BLaER1 (cell line): Measurements from ENCODE around the gene ATN1.
"Not testable (repeated sequence)": the region's sequence is repeated elsewhere in the genome, so short reads cannot be mapped to it uniquely, and the experiment has no call there.

ENCODE experiments used
- H3K27ac ChIP-seq: shearing (Covaris generic); formaldehyde crosslinking; 2 replicates; pipeline ENCODE4 v1.8.1; 2022
- H3K27me3 ChIP-seq: shearing (Covaris generic); formaldehyde crosslinking; 2 replicates; pipeline ENCODE4 v1.8.1; 2022
- H3K36me3 ChIP-seq: shearing (Covaris generic); formaldehyde crosslinking; 2 replicates; pipeline ENCODE4 v1.8.1; 2022
- H3K4me1 ChIP-seq: shearing (Covaris generic); formaldehyde crosslinking; 2 replicates; pipeline ENCODE4 v1.8.1; 2022
- H3K4me2 ChIP-seq: shearing (Covaris generic); formaldehyde crosslinking; 2 replicates; pipeline ENCODE4 v1.8.1; 2022
- H3K4me3 ChIP-seq: shearing (Covaris generic); formaldehyde crosslinking; 2 replicates; pipeline ENCODE4 v1.8.1; 2022
- H3K9ac ChIP-seq: shearing (Covaris generic); formaldehyde crosslinking; 2 replicates; pipeline ENCODE4 v1.8.1; 2022
- H3K9me3 ChIP-seq: shearing (Covaris generic); formaldehyde crosslinking; 2 replicates; pipeline ENCODE4 v1.8.1; 2022
- H4K20me1 ChIP-seq: shearing (Covaris generic); formaldehyde crosslinking; 2 replicates; pipeline ENCODE4 v1.8.1; 2022
- Cebpa-rat ChIP-seq: shearing (Covaris generic); IDR thresholded peaks from 2 replicates; pipeline ENCODE4 v1.8.1; 2022

The ATN1 gene

DNA sequence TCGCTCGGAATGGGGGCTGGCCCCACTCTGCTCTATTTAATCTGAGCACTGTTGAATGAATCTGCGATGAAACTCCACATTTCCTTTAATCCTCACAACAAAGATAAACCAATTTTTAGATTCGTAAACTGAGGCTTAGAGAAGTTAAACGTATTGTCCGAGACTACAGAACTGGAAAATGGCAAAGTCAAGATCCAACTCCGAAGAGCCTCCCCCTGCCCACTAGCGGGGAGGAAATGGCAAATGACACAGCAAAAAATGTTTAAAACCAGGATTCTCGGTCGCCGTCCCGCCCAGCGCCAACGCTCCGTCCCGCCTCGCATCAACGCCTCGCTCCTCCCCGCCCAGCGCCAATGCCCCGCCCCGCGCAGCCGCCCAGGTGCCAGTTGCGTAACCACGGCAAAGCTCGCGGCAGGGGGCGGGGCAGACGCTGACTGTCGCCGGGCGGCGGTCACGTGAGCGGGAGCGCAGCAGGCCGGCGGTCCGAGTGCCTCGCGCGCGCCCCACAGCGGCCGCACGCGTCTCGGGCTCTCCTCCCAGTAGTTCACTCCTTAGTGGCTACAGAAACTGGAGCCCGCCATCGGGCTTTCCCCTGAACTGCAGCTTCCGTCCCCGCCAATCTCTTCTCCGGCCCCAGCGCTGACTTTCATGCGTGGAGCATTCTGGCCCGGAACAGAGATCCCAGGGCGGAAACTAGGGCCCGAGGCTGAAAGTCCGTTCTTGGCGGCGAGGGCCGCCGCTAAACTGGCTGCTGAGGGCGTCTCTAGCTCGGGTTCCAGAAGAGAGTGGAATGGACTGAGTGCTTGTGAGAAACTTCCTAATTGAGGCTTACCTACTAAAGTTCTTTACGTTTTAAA lies 36.7 kb upstream of the ATN1 start:
- Histone ChIP-seq H3K36me3 (peaks cover 5% of the 10 kb centered on the region; the same call in 1 of the 2 replicates), H3K9me3 (no peaks in the 10 kb centered on the region), H3K27me3 (no peaks in the 10 kb centered on the region), H3K4me3 (peak overlapping the region; percentile 68), H3K4me2 (peak overlapping the region; percentile 95), H3K27ac (peak overlapping the region; percentile 94), H4K20me1 (no peaks in the 10 kb centered on the region), H3K9ac (peak overlapping the region; percentile 90), H3K4me1 (peaks cover 20% of the 10 kb centered on the region)
- TF ChIP-seq Cebpa-rat: peak; percentile 100

DNA sequence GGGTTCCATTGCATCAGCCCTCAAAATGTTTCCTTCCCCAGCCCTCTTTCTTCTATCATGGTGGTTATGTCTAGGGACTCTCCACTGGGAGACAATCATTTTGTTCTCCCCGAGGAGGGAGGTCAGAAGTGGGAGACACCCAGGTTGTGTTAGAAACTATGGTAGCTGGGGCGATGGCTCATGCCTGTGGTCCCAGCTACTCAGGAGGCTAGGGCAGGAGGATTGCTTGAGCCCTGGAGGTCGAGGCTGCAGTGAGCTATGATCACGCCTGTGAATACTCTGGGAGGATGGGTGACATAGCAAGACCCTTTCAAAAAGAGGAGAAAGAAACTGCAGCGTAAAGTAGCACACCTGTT lies 36.1 kb upstream of the ATN1 start:
- peaks cover 5% of the 10 kb centered on the region; the same call in 1 of the 2 replicates for H3K36me3 ChIP-seq
- H3K27ac ChIP-seq: peak overlapping the region; percentile 94
- TF ChIP-seq Cebpa-rat: no peak
- H3K27me3 ChIP-seq: no peaks in the 10 kb centered on the region
- peak overlapping the region; percentile 68 for H3K4me3 ChIP-seq
- peak overlapping the region; percentile 90 for H3K9ac ChIP-seq
- H4K20me1 ChIP-seq: no peaks in the 10 kb centered on the region
- peak overlapping the region; percentile 95 for H3K4me2 ChIP-seq
- peaks cover 20% of the 10 kb centered on the region for H3K4me1 ChIP-seq
- H3K9me3 ChIP-seq: no peaks in the 10 kb centered on the region

DNA sequence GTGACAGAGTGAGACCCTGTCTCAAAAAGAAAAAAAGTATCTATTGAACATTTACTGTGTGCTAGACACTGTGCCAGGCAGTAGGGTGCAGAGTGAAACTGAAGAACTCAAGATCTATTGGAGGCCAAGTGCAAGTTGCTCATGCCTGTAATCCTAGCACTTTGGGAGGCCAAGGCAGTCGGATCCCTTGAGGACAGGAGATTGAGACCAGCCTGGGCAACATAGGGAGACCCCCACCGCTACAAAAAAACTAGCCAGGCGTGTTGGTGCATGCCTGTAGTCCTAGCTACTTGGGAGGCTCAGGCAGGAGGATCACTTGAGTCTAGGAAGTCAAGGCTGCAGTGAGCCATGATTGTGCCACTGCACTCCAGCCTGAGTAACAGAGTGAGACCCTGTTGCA lies 35.1 kb upstream of the ATN1 start:
- H3K9me3 ChIP-seq, H3K36me3 ChIP-seq, H3K9ac ChIP-seq, H3K4me2 ChIP-seq, H3K27ac ChIP-seq, H3K27me3 ChIP-seq, H4K20me1 ChIP-seq, H3K4me3 ChIP-seq: not testable (repeated sequence)
- H3K4me1 ChIP-seq: peaks cover 20% of the 10 kb centered on the region

DNA sequence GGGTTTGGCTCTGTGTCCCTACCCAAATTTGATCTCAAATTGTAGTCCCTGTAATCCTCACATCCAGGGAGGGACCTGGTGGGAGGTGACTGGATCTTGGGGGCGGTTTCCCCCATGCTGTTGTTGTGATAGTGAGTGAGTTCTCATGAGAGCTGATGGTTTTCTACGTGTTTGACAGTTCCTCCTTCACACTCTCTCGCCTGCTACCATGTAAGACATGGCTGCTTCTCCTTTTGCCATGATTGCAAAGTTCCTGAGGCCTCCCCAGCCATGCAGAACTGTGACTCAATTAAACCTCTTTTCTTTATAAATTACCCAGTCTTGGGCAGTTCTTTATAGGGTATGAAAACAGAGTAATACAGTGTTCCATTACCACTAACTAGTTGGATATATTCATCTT lies 33.4 kb upstream of the ATN1 start:
- Histone ChIP-seq H3K4me3 (no peak overlapping the region), H3K27ac (no peak overlapping the region), H3K9ac (no peak overlapping the region), H3K4me1 (peaks cover 20% of the 10 kb centered on the region), H4K20me1 (no peaks in the 10 kb centered on the region), H3K4me2 (no peak overlapping the region), H3K27me3 (no peaks in the 10 kb centered on the region), H3K9me3 (no peaks in the 10 kb centered on the region), H3K36me3 (no peaks in the 10 kb centered on the region)
- no peak for TF ChIP-seq Cebpa-rat

DNA sequence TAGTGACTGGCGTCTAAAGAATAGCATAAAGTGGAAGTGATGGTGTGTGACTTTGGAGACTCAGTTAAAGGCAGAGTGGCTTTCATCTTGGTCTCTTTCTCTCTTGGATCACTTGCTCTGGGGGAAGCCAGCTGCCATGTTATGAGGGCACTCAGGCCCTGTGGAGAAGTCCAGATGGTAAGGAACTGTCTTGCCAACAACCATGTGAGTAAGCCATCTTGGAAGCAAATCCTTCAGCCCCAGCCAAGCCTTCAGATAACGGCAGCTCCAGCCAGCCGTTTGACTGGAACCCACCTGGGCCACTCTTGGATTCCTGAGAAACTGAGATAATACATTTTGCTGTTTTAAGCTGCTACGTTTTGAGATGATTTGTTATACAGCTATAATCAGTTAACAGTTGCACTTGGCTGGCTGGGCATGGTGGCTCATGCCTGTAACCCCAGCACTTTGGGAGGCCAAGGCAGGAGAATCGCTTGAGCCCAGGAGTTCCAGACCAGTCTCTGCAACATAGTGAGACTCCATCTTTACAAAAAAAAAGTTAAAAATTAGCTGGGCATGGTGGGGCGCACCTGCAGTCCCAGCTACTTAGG lies 30.8 kb upstream of the ATN1 start:
- H3K4me3 ChIP-seq: no peak overlapping the region
- H3K4me2 ChIP-seq: no peak overlapping the region
- no peaks in the 10 kb centered on the region for H3K27me3 ChIP-seq
- H3K4me1 ChIP-seq: peaks cover 10% of the 10 kb centered on the region
- H3K36me3 ChIP-seq: no peaks in the 10 kb centered on the region
- H3K9ac ChIP-seq: no peak overlapping the region
- no peaks in the 10 kb centered on the region for H3K9me3 ChIP-seq
- no peaks in the 10 kb centered on the region for H4K20me1 ChIP-seq
- TF ChIP-seq Cebpa-rat: no peak
- no peak overlapping the region for H3K27ac ChIP-seq

DNA sequence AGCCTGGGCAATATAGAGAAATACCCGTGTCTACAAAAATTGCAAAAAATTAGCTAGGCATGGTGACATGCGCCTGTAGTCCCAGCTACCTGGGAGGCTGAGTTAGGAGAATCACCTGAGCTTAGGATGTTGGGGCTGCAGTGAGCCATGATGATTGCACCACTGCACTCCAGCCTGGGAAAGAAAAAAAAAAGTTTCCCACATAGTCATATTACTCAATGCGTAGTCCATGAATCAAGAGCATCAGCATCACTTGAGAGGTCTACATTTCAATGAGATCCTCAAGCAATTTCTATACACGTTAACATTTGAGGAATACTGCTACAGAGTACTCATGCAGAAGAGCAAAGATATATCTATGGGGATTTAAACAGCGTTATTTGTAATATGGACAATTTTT lies 28.3 kb upstream of the ATN1 start:
- Histone ChIP-seq H3K9me3 (no peaks in the 10 kb centered on the region), H3K36me3 (no peaks in the 10 kb centered on the region), H3K9ac (no peak overlapping the region), H3K27me3 (no peaks in the 10 kb centered on the region), H3K4me1 (peaks cover 17% of the 10 kb centered on the region), H3K27ac (no peak overlapping the region), H3K4me3 (no peak overlapping the region), H4K20me1 (no peaks in the 10 kb centered on the region), H3K4me2 (no peak overlapping the region)
- TF ChIP-seq Cebpa-rat: no peak

DNA sequence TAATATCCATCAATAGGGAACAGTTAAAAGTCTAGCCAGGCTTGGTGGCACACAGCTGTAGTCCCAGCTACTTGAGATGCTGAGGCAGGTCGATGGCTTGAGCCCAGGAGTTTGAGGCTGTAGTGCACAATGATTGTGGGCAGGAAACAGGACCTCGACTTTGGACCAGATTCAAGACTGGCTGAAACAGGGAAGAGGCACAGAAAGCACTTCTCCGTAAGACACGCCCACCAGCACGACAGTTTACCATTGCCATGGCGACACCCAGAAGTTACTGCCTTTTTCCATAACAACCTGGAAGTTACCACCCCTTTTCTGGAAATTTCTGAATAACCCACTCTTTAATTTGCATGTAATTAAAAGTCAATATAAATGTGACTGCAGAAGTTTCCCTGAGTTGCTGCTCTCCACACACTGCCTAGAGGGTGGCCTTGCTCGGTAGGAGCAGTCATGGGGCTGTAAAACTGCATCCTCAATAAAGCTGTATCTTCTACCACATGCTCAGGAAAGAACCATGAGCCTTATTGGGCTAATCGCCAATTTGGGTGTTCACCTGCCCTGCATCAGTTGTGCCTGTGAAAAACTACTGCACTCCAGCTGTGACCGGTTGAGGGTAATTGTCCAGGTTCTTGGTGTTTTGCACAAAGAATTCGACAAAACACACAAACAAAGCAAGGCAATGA lies 27.8 kb upstream of the ATN1 start:
- Histone ChIP-seq H3K27me3 (no peaks in the 10 kb centered on the region), H3K4me1 (peaks cover 19% of the 10 kb centered on the region), H3K4me3 (no peak overlapping the region), H3K9me3 (no peaks in the 10 kb centered on the region), H3K36me3 (no peaks in the 10 kb centered on the region), H3K27ac (no peak overlapping the region), H4K20me1 (no peaks in the 10 kb centered on the region), H3K4me2 (peak overlapping the region; percentile 10; the same call in 1 of the 2 replicates), H3K9ac (no peak overlapping the region)
- no peak for TF ChIP-seq Cebpa-rat

DNA sequence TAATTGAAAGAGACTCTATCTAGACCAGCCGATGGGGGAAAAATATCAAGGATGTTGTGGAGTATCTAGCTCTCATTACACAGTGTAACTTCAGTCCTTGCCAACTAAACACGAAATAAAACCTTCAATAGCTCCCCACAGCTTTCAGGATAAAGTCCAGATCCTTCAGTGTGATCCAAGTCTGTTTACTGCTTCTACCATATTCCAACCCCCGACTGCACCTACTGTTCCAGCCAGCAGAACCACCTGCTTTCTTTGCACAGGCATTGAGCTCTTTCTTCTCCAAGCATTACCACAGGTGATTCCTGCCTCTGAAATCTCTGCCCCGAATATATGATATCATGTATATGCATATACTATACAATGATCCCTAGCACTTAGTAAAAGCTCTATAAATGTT lies 25.3 kb upstream of the ATN1 start:
- H4K20me1 ChIP-seq: no peaks in the 10 kb centered on the region
- peaks cover 13% of the 10 kb centered on the region; the same call in 1 of the 2 replicates for H3K36me3 ChIP-seq
- H3K9ac ChIP-seq: no peak overlapping the region
- no peaks in the 10 kb centered on the region for H3K27me3 ChIP-seq
- H3K9me3 ChIP-seq: no peaks in the 10 kb centered on the region
- H3K4me3 ChIP-seq: no peak overlapping the region
- TF ChIP-seq Cebpa-rat: no peak
- peaks cover 26% of the 10 kb centered on the region for H3K4me1 ChIP-seq
- no peak overlapping the region for H3K4me2 ChIP-seq
- no peak overlapping the region for H3K27ac ChIP-seq

DNA sequence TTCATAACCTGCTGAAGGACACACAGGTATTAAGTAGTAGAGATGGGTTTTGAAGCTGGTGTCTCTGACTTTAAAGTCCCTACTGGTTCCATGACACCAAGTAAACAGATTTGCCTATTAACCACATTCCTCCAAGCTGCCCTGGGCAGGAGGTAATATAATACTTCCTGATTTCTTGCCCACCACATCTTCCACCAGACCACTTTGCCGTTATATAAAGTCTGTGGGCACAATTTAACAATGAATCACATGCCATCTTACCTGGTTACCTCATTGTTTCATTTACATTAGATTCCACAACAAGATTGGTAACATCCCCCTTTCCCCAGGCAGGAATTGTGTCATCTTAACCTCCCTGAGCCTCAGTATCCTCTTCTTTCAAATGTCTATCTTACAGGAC lies 24.0 kb upstream of the ATN1 start:
- no peak for TF ChIP-seq Cebpa-rat
- H3K9ac ChIP-seq: no peak overlapping the region
- H3K4me2 ChIP-seq: peak overlapping the region; percentile 99
- peaks cover 20% of the 10 kb centered on the region; the same call in 1 of the 2 replicates for H3K36me3 ChIP-seq
- H3K27me3 ChIP-seq: no peaks in the 10 kb centered on the region
- no peak overlapping the region for H3K27ac ChIP-seq
- no peaks in the 10 kb centered on the region for H4K20me1 ChIP-seq
- no peaks in the 10 kb centered on the region for H3K9me3 ChIP-seq
- H3K4me3 ChIP-seq: no peak overlapping the region
- H3K4me1 ChIP-seq: peaks cover 26% of the 10 kb centered on the region
